ENCODE measurements around the gene PTPRK. TPM values are rescaled to one million over a fixed set of nuclear protein-coding genes. Genes with fewer than 3 reads are reported as not detected.
A peak's percentile ranks its signal among the peaks of the same experiment; 100 is the strongest.
"Not testable (repeated sequence)": the region's sequence is repeated elsewhere in the genome, so short reads cannot be mapped to it uniquely, and the experiment has no call there.

Gene PTPRK
- total and polyA plus RNA-seq, 3 experiments from 2014 or later, result 0.74 to 23.0 (median 21.3) TPM

DNA sequence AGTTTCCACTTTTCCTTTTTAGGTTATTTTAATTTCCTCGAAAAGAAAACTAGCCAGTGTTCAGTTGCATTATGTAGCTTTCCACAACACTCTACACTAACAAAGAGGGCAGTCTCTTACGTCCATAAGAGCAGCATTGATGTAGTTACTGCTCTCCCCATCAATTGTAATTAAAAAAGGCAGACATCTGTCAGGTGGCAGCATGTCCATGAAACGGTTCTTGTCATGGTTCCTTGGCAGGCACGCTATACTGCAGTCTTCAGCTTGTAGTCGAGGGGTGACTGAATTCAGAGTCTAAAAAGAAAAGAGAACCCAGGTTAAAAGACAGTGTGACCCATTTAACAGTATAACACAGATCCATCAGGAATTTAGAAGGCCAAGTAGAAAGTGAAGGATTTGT, 539.4 kb downstream of the PTPRK start:
- POLR2A ChIA-PET, result interaction anchor here (0.7 to 1.5 kb wide), 3 partner anchors 16 to 80 kb away, joined by 3 to 4 read pairs (median 3); partner anchors contain the start of gene THEMIS

DNA sequence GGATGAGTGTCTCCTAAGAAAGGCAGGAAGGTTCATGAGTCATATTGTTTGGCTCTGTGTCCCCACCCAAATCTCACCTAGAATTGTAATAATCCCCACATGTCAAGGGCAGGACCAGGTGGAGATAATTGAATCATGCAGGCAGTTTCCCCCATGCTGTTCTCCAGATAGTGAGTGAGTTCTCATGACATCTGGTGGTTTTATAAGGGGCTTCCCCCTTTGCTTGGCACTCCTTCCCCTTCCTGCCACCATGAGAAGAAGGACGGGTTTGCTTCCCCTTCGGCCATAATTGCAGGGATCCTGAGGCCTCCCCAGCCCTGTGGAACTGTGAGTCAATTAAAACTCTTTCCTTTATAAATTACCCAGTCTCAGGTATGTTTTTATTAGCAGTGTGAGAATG, 542.2 kb downstream of the PTPRK start:
- not testable (repeated sequence) for H3K27me3 Mint-ChIP-seq, H3K36me3 Mint-ChIP-seq
- H3K4me3 ChIP-seq (ENCODE audit: low read length), result peak overlapping the region; percentile 8

More for the DNA sequence above, 539.4 kb downstream of the PTPRK start:
- CTCF ChIA-PET, result interaction anchor here (0.8 to 3.3 kb wide), 3 partner anchors 10 to 126 kb away, joined by 3 to 11 read pairs (median 3); no protein-coding TSS in a partner anchor
- Mint-ChIP-seq H3K27ac (peak overlapping the region in 7 of 8 donors; percentile 20 to 91 (median 80)), H3K9me3 (no peaks in the 10 kb centered on the region), H3K27me3 (no peaks in the 10 kb centered on the region), H3K36me3 (peaks cover 0 to 5% (median 0%) of the 10 kb centered on the region in 3 donors), H3K4me3 (peak overlapping the region; percentile 32 to 84 (median 72)), H3K4me1 (peaks cover 25 to 64% (median 53%) of the 10 kb centered on the region in 3 donors)
- Histone ChIP-seq H3K27me3 (ENCODE audit: insufficient read depth, low read length, poor library complexity, severe bottlenecking) (no peaks in the 10 kb centered on the region), H3K4me1 (ENCODE audit: insufficient read depth, low read length) (no peaks in the 10 kb centered on the region), H3K27ac (ENCODE audit: low read depth, low read length) (no peak overlapping the region), H3K36me3 (ENCODE audit: insufficient read depth, low read length) (no peaks in the 10 kb centered on the region), H3K9me3 (ENCODE audit: low read length) (no peaks in the 10 kb centered on the region), H3K4me3 (ENCODE audit: low read length) (no peak overlapping the region)
- DNase-seq, result no peak

DNA sequence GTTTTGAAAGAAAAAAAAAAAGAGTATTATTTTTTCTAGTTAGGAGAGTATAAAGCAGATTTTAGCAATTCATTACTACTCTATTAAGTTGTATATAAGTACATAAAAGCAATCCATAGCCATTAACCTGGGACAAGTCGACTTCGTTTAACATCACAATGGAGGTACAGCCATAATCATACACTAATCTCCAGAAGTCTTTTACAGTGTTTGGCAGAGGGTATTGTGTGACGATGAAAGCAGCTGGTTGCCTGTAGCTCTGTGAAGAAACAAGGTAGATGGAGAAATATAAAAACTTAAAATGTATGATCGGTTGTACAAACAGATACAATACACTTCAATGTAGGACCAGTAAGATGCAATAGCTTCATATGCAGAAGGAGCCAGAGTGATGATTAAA, 543.6 kb downstream of the PTPRK start:
- H3K27me3 Mint-ChIP-seq, result peaks cover 0 to 1% of the 10 kb centered on the region in 2 donors
- Histone ChIP-seq H3K27me3 (ENCODE audit: insufficient read depth, low read length, poor library complexity, severe bottlenecking) (no peaks in the 10 kb centered on the region), H3K4me3 (ENCODE audit: low read length) (no peak overlapping the region), H3K36me3 (ENCODE audit: insufficient read depth, low read length) (no peaks in the 10 kb centered on the region), H3K9me3 (ENCODE audit: low read length) (no peaks in the 10 kb centered on the region), H3K27ac (ENCODE audit: low read depth, low read length) (no peak overlapping the region), H3K4me1 (ENCODE audit: insufficient read depth, low read length) (peaks cover 26% of the 10 kb centered on the region)
- no peaks in the 10 kb centered on the region for H3K9me3 Mint-ChIP-seq
- peak overlapping the region in 4 of 7 donors; percentile 39 to 61 (median 48) for H3K4me3 Mint-ChIP-seq
- POLR2A ChIA-PET, result interaction anchor here (0.7 kb wide), 1 partner anchor 15 kb away, joined by 3 read pairs; no protein-coding TSS in a partner anchor
- peaks cover 51 to 75% (median 60%) of the 10 kb centered on the region in 3 donors for H3K4me1 Mint-ChIP-seq
- H3K36me3 Mint-ChIP-seq, result peaks cover 0 to 5% (median 0%) of the 10 kb centered on the region in 3 donors
- peak overlapping the region in 4 of 8 donors; percentile 59 to 82 (median 76) for H3K27ac Mint-ChIP-seq
- no peak for DNase-seq
- CTCF ChIA-PET, result interaction anchor here (0.8 to 2.5 kb wide), 3 partner anchors 9 to 121 kb away, joined by 3 to 17 read pairs (median 4); no protein-coding TSS in a partner anchor

More for the DNA sequence above, 542.2 kb downstream of the PTPRK start:
- Mint-ChIP-seq H3K4me1 (peaks cover 39 to 67% (median 55%) of the 10 kb centered on the region in 3 donors), H3K4me3 (peak overlapping the region; percentile 60 to 88 (median 79)), H3K27ac (peak overlapping the region in 7 of 8 donors; percentile 58 to 92 (median 78))
- H3K9me3 Mint-ChIP-seq; H3K27me3 ChIP-seq (ENCODE audit: insufficient read depth, low read length, poor library complexity, severe bottlenecking); H3K27ac ChIP-seq (ENCODE audit: low read depth, low read length); H3K9me3 ChIP-seq (ENCODE audit: low read length); H3K36me3 ChIP-seq (ENCODE audit: insufficient read depth, low read length): not testable (repeated sequence)
- ChIA-PET CTCF (interaction anchor here (0.7 to 2.7 kb wide), 9 partner anchors 7 to 125 kb away, joined by 3 to 17 read pairs (median 4); no protein-coding TSS in a partner anchor), POLR2A (interaction anchor here (0.7 to 1.1 kb wide), 5 partner anchors 12 to 113 kb away, joined by 3 to 4 read pairs (median 3); partner anchors contain the start of gene THEMIS)
- H3K4me1 ChIP-seq (ENCODE audit: insufficient read depth, low read length), result peaks cover 15% of the 10 kb centered on the region
- DNase-seq, result peak in 4 of 5 donors; percentile 1 to 67 (median 54)

DNA sequence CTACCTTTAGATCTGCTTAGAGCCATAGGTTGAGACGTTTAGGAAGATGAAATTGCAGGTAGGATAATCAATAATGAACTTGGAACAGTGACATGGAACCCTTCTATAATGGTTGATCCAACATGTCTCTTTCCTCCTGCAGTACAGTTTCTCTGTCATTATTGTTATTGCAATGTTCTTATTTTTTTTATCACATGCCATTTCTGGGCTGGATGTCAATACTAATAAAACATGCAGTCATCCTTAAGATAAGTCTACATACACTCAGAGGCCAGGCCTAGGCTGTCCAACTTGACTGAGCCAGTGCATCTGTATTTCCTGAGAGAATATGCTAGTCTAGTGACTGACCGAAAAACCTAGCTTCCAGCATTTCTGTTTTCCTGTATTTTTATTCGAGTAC, 544.3 kb downstream of the PTPRK start:
- no peaks in the 10 kb centered on the region for H3K9me3 Mint-ChIP-seq
- H3K27ac Mint-ChIP-seq, result peak overlapping the region in 4 of 8 donors; percentile 17 to 82 (median 59)
- H3K9me3 ChIP-seq (ENCODE audit: low read length), result no peaks in the 10 kb centered on the region
- peaks cover 0 to 1% of the 10 kb centered on the region in 2 donors for H3K27me3 Mint-ChIP-seq
- H3K27me3 ChIP-seq (ENCODE audit: insufficient read depth, low read length, poor library complexity, severe bottlenecking), result no peaks in the 10 kb centered on the region
- no peak for DNase-seq
- H3K4me1 ChIP-seq (ENCODE audit: insufficient read depth, low read length), result peaks cover 30% of the 10 kb centered on the region
- peaks cover 55 to 77% (median 67%) of the 10 kb centered on the region in 3 donors for H3K4me1 Mint-ChIP-seq
- H3K4me3 Mint-ChIP-seq, result peak overlapping the region in 1 of 7 donors; percentile 49
- ChIA-PET POLR2A (interaction anchor here (1.6 kb wide), 1 partner anchor 10 kb away, joined by 3 read pairs; no protein-coding TSS in a partner anchor), CTCF (interaction anchor here (0.6 to 0.8 kb wide), 2 partner anchors 22 to 76 kb away, joined by 3 read pairs; no protein-coding TSS in a partner anchor)
- no peak overlapping the region for H3K27ac ChIP-seq (ENCODE audit: low read depth, low read length)
- H3K36me3 ChIP-seq (ENCODE audit: insufficient read depth, low read length), result no peaks in the 10 kb centered on the region
- H3K36me3 Mint-ChIP-seq, result peaks cover 0 to 3% (median 0%) of the 10 kb centered on the region in 3 donors
- no peak overlapping the region for H3K4me3 ChIP-seq (ENCODE audit: low read length)

DNA sequence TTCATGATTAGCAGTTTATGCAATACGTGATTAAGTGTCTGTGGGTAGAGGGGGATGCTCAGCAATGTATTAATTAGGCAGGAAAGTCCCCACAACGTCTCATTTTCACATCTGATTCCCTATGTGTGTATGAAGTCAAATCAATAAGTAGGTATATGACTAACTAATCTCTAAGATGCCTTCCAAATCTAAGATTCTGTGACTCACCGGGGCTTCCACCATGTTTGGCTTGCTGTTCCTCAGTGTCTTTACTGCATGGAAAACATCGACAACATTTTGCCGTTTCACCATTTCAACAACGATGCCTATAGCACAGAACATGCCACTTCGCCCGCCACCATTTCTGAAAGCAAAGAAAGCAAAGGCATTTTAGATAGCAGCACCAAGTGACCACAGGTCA, 547.6 kb downstream of the PTPRK start:
- peaks cover 0 to 1% of the 10 kb centered on the region in 2 donors for H3K27me3 Mint-ChIP-seq
- peaks cover 63 to 92% (median 84%) of the 10 kb centered on the region in 3 donors for H3K4me1 Mint-ChIP-seq
- peak overlapping the region; percentile 61 for H3K4me3 ChIP-seq (ENCODE audit: low read length)
- DNase-seq, result peak in 2 of 5 donors; percentile 3 to 55
- H3K4me1 ChIP-seq (ENCODE audit: insufficient read depth, low read length), result peaks cover 57% of the 10 kb centered on the region
- no peaks in the 10 kb centered on the region for H3K9me3 ChIP-seq (ENCODE audit: low read length)
- H3K27ac ChIP-seq (ENCODE audit: low read depth, low read length), result no peak overlapping the region
- H3K27me3 ChIP-seq (ENCODE audit: insufficient read depth, low read length, poor library complexity, severe bottlenecking), result no peaks in the 10 kb centered on the region
- no peaks in the 10 kb centered on the region for H3K9me3 Mint-ChIP-seq
- no peaks in the 10 kb centered on the region for H3K36me3 ChIP-seq (ENCODE audit: insufficient read depth, low read length)
- H3K27ac Mint-ChIP-seq, result peak overlapping the region; percentile 38 to 99 (median 96)
- peak overlapping the region; percentile 67 to 94 (median 90) for H3K4me3 Mint-ChIP-seq
- ChIA-PET POLR2A (interaction anchor here (1.2 to 2.0 kb wide), 6 partner anchors 18 to 117 kb away, joined by 3 to 7 read pairs (median 4); no protein-coding TSS in a partner anchor), CTCF (interaction anchor here (1.0 to 2.4 kb wide), 10 partner anchors 13 to 117 kb away, joined by 3 to 11 read pairs (median 6); partner anchors contain the start of gene THEMIS)
- H3K36me3 Mint-ChIP-seq, result no peaks in the 10 kb centered on the region

DNA sequence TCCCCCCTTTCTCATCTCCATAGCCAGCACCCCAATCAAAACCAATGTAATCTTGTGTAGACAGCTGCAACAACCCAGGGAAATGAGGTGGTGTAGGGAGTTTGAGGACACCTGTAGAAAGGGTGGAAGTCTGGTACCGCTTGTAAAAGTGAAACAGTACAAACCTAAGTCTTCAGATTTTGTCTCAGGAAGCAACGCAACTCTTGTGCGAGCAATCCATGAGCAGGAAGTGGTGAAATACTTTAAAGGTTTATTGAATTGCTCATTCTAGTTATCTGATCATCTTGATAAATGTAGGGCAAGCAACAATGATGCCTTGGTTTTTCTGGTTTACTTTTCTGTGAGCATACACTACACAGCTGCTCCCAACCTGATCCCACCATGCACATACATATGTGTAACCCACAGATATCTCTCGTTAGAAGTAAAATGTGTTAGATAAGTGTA, 548.4 kb downstream of the PTPRK start:
- H3K4me1 Mint-ChIP-seq, result peaks cover 67 to 92% (median 83%) of the 10 kb centered on the region in 3 donors
- CTCF ChIA-PET, result interaction anchor here (1.0 to 2.4 kb wide), 10 partner anchors 14 to 117 kb away, joined by 3 to 11 read pairs (median 6); partner anchors contain the start of gene THEMIS
- no peaks in the 10 kb centered on the region for H3K9me3 Mint-ChIP-seq

DNA sequence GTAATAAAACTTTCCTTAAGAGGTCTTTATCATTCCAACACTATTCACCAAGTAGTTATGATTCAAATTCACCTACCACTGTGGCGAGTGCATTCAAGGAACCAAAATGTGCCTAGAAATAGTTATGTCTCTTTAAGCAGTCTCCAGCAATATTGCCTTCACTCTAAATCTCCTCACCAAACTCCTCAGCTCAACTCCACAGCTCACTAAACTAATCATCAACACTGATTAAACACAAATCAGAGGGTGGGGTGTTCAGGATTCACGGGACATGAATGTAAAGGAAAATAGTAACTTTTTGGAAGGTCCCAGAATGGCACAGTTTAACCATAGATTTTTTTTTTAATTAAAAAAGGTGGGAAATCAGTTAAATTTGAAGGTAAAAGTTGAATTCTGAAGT, 549.0 kb downstream of the PTPRK start:
- Histone ChIP-seq H3K9me3 (ENCODE audit: low read length) (no peaks in the 10 kb centered on the region), H3K4me1 (ENCODE audit: insufficient read depth, low read length) (peaks cover 65% of the 10 kb centered on the region), H3K27me3 (ENCODE audit: insufficient read depth, low read length, poor library complexity, severe bottlenecking) (no peaks in the 10 kb centered on the region), H3K27ac (ENCODE audit: low read depth, low read length) (peak overlapping the region; percentile 62), H3K4me3 (ENCODE audit: low read length) (peak overlapping the region; percentile 61), H3K36me3 (ENCODE audit: insufficient read depth, low read length) (no peaks in the 10 kb centered on the region)
- peaks cover 66 to 91% (median 82%) of the 10 kb centered on the region in 3 donors for H3K4me1 Mint-ChIP-seq
- ChIA-PET POLR2A (interaction anchor here (1.9 to 2.0 kb wide), 2 partner anchors 19 to 115 kb away, joined by 4 to 7 read pairs; no protein-coding TSS in a partner anchor), CTCF (interaction anchor here (1.4 to 2.0 kb wide), 6 partner anchors 16 to 116 kb away, joined by 3 to 11 read pairs (median 4); partner anchors contain the start of gene THEMIS)
- no peaks in the 10 kb centered on the region for H3K36me3 Mint-ChIP-seq
- H3K9me3 Mint-ChIP-seq, result no peaks in the 10 kb centered on the region
- H3K4me3 Mint-ChIP-seq, result peak overlapping the region; percentile 87 to 94 (median 90)
- H3K27ac Mint-ChIP-seq, result peak overlapping the region; percentile 88 to 99 (median 96)
- DNase-seq, result no peak
- H3K27me3 Mint-ChIP-seq, result peaks cover 0 to 1% of the 10 kb centered on the region in 2 donors

More for the DNA sequence above, 548.4 kb downstream of the PTPRK start:
- Histone ChIP-seq H3K27ac (ENCODE audit: low read depth, low read length) (peak overlapping the region; percentile 62), H3K27me3 (ENCODE audit: insufficient read depth, low read length, poor library complexity, severe bottlenecking) (no peaks in the 10 kb centered on the region), H3K4me1 (ENCODE audit: insufficient read depth, low read length) (peaks cover 65% of the 10 kb centered on the region), H3K4me3 (ENCODE audit: low read length) (peak overlapping the region; percentile 61), H3K36me3 (ENCODE audit: insufficient read depth, low read length) (no peaks in the 10 kb centered on the region), H3K9me3 (ENCODE audit: low read length) (no peaks in the 10 kb centered on the region)
- no peaks in the 10 kb centered on the region for H3K36me3 Mint-ChIP-seq
- H3K4me3 Mint-ChIP-seq, result peak overlapping the region; percentile 87 to 94 (median 90)
- POLR2A ChIA-PET, result interaction anchor here (0.8 to 2.0 kb wide), 6 partner anchors 18 to 116 kb away, joined by 3 to 7 read pairs (median 4); no protein-coding TSS in a partner anchor
- DNase-seq, result peak; percentile 26 to 84 (median 77)
- H3K27me3 Mint-ChIP-seq, result peaks cover 0 to 1% of the 10 kb centered on the region in 2 donors
- H3K27ac Mint-ChIP-seq, result peak overlapping the region; percentile 88 to 99 (median 96)

Data from CD8-positive, alpha-beta memory T cell (primary cell).